Keratinocyte (primary cell): ENCODE data around the gene GDF9.

Source experiments
- EZH2 ChIP-seq: IDR thresholded peaks from one replicate; pipeline ENCODE4 v1.6.1; 2012; ENCODE audit warnings: inconsistent platforms, mild to moderate bottlenecking, low read length, moderate library complexity
- TF ChIP-seq, protein P1 (sequence below), 3 experiments: IDR thresholded peaks in 1 of 3; conservative IDR thresholded peaks in 1 of 3; optimal IDR thresholded peaks in 1 of 3; 2 replicates in 2 of 3; 3 replicates in 1 of 3; pipeline versions ENCODE3 to v1.5.1; 2011; ENCODE audit warnings: low read length in 3 of 3, mild to moderate bottlenecking in 3 of 3, moderate library complexity in 2 of 3, control low read depth in 1 of 3, inconsistent platforms in 1 of 3; ENCODE audit not compliant: insufficient read depth in 2 of 3; ENCODE audit errors: extremely low read depth in 1 of 3

DNA sequence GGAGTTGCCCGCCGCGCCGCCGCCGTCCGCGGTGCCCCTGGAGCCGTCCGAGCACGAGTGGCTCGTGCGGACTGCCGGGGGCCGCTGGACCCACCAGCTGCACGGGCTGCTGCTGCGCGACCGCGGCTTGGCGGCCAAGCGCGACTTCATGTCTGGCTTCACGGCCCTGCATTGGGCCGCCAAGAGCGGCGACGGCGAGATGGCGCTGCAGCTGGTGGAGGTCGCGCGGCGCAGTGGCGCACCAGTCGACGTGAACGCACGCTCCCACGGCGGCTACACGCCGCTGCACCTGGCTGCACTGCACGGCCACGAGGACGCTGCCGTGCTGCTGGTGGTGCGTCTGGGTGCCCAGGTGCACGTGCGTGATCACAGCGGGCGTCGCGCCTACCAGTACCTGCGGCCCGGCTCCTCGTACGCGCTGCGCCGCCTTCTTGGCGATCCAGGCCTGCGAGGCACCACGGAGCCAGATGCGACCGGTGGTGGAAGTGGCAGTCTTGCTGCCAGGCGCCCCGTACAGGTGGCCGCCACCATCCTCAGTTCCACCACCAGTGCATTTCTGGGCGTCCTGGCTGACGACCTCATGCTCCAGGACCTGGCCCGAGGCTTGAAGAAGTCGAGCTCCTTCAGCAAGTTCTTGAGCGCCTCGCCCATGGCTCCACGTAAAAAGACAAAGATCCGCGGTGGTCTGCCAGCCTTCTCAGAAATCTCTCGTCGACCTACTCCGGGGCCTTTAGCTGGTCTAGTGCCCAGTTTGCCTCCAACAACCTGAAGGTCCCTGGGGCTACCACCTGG lies 51.6 kb downstream of the GDF9 start:
- TF ChIP-seq, protein P1, sequence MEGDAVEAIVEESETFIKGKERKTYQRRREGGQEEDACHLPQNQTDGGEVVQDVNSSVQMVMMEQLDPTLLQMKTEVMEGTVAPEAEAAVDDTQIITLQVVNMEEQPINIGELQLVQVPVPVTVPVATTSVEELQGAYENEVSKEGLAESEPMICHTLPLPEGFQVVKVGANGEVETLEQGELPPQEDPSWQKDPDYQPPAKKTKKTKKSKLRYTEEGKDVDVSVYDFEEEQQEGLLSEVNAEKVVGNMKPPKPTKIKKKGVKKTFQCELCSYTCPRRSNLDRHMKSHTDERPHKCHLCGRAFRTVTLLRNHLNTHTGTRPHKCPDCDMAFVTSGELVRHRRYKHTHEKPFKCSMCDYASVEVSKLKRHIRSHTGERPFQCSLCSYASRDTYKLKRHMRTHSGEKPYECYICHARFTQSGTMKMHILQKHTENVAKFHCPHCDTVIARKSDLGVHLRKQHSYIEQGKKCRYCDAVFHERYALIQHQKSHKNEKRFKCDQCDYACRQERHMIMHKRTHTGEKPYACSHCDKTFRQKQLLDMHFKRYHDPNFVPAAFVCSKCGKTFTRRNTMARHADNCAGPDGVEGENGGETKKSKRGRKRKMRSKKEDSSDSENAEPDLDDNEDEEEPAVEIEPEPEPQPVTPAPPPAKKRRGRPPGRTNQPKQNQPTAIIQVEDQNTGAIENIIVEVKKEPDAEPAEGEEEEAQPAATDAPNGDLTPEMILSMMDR (optimal IDR thresholded peaks at IDR 0.05 in 1 of 3, IDR thresholded peaks at IDR 0.05 in 1 of 3, conservative IDR thresholded peaks at IDR 0.05 in 1 of 3; ENCODE audit: extremely low read depth in 1 of 3, insufficient read depth in 2 of 3, low read length in 3 of 3), result no peak
- no peak for TF ChIP-seq EZH2
